NCI-H345 (cell line): ENCODE results near the gene GRIFIN.

Experiments used
- DNase-seq: peaks from one replicate; lab custom pipeline; 2025; lab: John Stamatoyannopoulos, UW

The GRIFIN gene, protein sequence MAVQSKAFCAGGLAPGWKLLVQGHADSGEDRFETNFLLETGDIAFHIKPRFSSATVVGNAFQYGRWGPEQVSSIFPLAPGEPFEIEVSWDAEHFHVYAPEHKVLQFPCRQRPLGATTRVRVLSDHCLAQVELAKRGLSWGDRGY

DNA sequence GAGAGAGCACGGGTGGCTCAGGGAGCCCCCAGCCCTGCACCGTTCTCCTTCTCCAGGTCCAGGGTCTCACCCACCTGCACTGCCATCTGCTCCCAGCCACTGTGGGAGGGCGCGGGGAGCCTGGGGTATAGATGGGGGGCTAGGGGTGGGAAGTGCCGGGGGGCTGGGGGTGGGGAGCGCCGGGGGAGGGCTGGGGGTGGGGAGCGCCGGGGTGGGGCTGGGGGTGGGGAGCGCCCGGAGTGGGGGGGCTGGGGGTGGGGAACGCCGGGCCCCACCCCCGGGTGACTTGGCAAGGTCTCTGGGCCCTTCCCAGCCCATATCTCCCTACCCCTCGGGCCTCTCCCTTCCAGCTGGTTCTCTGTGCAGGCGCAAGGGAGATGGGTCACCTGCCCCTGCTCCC lies at the start of gene GRIFIN:
TSS of gene GRIFIN (minus strand) at position 101 of the 400 bp plus-strand sequence. CDS start at position 86, 15 bp downstream.
- DNase-seq = no peak

DNA sequence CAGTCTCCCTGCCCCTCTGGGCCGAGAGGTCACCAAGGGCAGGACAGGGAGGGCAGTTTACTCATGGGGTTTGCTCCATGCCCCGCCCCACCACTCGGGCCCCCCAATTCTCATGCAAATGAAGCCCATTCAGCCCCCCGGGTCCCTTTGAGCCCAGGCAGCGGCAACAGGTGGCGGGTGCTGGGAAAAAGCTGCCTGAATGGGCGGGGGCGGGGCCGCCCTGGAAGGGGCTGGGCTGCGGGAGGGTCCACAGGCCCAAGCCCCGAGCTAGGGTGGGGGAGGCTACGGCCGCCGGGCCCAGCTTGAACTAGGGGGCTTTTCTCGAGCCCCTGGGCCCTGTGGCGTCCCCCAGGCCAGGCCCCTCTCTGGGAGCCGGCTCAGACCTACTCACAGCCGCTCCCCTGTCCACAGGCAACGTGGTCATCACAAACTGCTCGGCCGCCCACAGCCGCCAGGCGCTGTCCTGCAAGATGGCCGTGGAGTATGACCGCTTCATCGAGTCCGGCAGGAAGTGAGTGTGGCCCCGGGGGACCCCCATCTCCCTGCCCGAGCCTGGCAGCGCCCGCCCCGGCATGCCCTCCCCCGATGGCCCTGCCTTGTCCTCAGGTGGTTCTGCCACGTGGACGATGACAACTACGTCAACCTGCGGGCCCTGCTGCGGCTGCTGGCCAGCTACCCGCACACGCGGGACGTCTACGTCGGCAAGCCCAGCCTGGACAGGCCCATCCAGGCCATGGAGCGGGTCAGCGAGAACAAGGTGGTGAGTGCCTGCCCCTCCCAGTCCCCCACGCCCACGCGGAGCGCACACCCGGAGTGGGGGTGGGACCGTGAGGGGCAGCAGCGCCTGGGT lies 48.8 kb upstream of the GRIFIN start:
- DNase-seq = peak; percentile 66

DNA sequence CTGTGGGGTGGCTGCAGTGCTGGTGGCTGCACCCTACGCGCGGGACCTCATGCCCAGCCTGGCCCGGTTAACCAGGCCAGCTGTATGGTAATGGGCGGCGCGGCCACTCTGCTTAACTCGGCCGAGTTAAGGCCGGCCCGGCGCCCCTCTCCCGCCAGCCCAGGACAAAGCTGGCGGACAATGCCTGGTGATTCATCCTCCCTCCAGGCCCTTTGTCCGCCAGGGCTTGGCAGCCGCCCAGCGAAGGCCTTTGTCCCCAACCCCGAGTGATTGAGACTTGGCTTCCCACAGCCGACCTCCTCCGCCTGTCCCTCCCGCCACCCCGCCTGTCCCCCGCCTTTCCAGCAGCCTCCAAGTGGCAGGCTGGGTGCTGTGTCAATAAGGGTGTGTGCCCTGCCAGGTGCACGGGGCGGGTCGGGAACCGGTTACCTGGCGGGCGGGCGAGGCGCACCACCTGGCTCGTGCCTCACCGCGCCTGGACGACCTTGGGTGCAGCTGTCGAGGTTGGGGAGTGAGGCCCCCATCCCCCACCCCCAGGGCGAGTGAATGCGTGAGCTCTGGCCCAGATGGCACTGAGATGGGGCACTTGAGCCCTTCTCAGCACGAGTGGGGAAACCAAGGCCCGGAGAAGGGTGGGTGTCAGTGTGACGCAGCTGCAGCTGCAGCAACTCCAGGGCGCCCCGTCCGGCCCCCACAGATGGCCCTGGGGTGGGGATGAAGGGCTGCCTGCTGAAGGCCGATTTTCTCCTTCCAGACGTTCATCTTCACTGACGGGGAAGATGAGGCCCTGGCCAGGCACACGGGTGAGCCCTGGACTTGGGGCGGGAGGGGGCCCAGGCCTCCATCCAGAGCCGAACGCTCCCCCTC lies 48.0 kb upstream of the GRIFIN start:
- DNase-seq = peak; percentile 98

DNA sequence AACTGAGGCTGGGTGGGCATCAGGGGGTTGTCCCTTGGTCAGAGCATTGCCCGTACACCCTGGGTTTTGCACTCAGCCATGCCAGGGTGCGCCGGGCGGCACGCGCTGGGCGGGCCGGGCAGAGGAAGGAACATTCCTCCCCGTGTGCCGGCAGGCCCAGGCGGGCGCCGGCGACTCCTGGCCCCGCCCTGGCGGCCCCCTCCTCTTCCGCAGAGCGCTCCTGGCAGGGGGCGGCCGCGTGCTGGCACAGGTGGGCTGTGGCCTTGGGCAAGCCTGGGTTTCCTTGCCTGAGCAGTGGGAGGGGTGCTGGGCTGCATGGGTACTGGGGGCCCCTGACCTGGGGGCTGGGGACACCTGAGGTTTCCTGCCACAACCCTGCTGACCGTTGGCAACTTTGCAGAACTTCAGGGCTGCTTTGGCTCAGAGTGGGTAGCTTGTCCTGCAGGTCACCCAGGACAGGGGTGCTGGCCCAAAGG lies 47.3 kb upstream of the GRIFIN start:
- peak; percentile 91 for DNase-seq

DNA sequence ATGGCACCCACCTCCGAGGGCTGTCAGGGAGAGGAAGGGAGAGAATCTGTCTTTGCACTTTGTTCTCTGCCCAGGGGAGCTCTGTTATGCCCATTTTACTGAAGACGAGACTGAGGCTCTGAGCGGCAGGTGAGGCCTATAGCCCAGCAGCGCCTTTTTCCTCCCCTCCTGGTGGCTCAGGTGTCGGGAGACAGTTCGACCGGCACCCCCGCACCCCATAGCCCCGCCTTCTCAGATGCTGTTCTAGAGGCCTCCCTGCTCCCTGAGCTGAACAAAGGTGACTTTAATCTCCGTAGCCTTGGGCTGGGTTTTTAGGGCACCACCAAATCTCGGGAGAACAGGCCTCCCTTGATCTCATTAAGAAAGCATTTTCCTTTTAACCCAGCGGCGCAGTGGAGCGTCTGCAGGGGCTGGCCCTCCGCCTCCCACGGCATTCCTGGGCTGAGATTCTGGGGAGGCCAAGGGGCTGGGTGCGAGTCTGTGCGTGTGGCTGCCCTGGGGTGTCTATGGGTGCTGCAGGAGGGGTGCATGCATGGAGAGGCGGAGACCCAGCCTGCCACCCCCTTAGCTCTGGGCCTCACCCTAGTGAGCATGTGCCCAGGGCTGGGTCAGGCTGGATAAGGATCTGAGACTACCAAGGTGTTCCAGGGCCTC lies 46.7 kb upstream of the GRIFIN start:
- DNase-seq = peak; percentile 52

DNA sequence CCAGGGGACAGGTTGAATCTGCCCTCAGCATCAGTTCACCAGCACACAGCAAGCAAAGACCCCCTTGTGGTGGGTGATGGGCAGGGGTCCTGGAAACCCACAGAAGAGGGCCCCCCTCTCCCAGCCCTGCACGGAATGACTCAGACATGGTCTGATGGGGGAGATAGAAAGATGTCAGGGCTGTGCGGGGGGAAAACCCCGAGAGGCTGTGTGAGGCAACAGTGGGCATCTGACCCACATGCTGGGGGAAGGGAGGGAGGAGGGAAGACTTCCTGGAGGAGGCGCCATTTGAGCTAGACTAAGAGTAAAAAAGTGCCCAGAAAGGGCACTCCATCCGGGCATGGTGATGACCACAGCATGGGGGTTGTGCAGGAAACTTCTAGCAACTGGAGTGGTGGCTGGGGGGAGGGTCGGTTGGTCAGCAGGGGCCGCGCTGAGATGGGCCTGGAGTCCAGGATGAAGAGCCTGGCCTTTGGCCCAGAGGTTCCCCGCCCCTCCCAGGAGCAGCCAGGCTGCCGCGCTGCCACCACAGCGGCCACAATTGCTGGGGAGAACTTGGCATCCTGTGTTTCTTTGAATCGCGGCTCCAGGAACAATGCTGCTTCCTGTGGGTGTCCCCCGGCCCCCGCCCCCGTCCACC lies 45.9 kb upstream of the GRIFIN start:
- peak; percentile 22 for DNase-seq

DNA sequence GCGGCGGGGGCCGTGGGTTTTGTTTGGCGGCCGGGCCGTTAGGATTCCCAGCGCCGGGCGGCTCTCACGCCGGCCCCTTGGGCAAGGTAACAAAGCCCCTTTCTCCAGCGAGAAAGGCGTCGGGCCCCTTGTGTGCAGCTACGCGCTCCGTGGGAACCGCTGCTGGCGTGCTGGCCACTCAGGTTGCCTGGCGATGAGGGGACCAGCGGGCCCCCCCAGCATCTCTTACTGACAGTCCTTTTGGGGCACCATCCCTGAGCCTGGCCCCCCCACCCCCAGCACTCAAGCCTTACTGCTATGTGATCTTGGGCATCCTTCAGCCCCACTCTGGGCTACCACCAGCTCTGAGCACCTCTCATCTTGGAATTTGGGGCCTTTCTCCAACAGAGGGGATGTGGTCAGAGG lies 45.1 kb upstream of the GRIFIN start:
- DNase-seq = no peak

DNA sequence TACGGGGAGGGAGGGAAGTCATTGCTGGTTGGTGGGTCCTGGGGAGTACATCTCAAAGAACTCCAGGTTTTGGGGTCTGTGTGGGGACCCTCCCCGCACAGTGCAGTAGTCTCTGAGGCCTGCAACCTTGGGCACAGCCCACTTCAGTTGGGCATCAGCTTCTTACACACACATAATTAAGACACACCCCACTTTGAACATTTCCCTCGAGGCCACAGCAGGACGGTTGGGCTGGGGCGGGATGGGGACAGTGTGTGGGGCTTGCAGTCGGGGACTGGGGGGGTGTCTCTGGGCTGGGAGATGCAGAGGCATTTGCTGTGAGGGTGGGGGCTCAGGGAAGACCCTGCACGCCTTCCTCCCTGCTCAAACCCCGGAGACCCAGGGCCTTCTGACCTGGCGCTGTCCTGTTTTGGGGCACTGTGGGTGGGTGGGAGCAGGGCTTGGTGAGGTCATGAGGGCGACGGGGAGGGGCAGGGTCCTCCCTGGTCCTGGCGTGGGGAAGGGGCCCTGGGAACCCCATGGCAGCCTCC lies 44.6 kb upstream of the GRIFIN start:
- DNase-seq = peak; percentile 26

DNA sequence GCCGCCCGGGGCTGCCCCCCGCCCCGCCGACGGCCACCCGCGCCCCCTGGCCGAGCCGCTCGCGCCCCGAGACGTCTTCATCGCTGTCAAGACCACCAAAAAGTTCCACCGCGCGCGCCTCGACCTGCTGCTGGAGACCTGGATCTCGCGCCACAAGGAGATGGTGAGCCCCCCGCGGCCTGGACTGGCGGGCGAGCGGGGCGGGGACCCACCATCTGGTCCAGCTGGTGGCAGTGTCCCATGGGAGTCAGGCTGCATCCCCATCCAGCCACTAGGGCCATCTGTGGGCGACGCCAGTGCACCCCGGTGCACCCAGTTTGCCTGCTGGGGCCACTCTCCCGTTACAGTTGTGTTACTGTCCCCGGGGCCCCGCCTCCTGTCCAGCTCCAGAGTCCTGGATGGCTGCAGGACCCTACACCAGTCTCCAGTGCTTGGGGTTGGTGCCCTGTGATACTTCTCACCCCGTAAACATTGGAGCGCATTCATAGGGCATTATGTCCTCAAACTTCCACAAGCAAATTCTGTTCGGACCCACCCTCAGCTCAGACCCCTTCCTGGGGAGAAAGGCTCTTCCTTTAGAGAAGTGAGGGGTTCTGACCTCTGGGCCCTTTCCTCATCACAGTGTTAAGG lies 44.0 kb upstream of the GRIFIN start:
- peak; percentile 24 for DNase-seq

DNA sequence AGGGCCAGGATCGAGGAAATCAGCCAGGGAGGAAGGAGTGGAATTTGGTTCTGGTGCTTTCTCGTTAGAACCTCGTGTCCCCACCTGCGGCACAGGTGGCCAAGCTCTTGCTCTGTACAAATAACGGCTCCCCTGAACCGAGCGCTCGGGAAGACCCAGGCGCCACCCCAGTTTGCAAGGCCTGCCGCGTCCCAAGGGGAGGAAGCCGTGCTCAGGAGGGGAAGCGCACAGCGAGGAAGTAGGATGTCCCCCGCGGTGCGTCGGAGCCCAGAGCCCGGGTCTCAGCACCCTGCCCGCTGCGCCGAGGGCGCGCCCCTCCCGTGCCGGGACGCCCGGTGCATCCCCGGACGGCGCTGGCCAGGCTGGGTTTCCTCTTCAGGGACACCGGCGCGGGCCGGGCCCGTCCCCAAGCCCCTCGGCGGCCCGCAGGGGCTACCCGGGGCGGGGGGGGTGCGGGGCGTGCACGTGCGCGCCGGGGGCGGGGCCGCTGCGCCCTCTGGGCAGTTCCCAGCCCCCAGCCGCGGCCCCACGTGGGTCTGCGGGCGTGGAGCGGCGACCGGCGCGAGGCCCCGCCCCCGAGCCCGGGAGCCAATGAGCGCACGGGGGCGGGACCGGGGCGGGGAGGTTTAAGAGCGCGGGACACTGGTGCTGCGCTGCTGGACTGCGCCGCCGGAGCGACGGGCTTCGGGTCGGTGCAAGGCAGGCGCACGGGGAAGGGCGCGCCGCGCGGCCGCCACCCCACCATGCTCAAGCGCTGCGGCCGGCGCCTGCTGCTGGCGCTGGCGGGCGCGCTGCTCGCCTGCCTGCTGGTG lies 43.1 kb upstream of the GRIFIN start, which contains the start of gene LFNG:
TSS of gene LFNG (plus strand) at position 656 of the 812 bp plus-strand sequence. CDS start at position 744, 88 bp downstream.
- peak; percentile 93 for DNase-seq

DNA sequence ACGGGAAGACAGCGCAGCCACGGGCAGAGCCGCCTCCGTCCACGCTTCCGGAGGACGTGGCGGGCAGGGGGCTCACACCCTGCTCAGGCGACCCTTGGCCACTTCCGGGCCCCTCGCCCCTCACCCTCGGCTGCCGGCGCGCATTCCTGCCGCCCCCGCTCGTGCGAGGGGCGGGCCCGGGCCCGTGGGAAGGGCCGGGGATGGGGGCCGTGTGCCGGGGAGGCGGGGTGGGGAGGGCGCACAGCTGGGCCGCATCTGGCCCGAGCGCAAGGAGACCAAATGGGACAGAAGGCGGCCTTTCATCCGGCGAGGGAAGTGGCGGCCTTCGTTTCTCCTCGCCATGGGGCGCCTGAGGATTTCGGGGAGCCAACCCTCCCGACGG lies 42.5 kb upstream of the GRIFIN start:
- no peak for DNase-seq

DNA sequence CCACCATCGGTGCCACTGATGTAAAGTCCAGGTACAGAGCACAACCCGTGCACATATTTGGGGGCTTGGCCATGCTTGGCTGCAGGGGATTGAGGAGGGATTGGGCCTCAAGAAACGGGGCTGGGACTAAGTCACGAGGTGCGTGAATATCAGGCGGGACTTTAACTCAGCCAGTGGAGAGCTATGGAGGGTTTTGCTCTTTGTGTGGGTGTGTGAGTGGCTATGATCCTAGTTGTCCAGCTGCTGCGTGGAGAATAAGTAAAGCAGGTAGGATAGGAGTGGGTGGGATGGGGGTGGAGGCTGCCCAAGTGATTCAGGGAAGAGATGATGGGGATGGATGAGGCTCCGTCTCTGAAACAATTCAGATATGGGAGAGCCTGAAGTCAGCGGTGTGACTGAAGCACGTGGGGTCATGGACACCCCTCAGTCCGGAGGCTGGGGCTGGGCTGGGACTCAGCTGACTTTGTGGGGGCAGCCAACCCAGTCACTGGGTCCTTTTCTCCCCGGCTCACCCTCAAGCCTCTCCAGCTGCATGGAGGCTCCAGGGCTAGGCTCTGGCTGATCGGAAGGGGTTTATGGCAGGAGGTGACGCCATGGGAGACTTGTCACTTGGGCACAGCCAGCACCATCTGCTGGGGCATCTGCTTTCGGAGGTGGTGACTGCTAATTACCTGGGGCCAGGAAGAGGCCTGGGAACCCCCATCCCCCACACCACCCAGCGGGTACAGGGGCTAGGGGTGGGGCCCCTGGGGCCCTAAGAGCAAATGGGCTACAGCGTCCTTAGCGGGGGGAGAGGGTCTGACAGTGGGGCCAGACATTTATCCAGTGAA lies 41.7 kb upstream of the GRIFIN start:
- no peak for DNase-seq

DNA sequence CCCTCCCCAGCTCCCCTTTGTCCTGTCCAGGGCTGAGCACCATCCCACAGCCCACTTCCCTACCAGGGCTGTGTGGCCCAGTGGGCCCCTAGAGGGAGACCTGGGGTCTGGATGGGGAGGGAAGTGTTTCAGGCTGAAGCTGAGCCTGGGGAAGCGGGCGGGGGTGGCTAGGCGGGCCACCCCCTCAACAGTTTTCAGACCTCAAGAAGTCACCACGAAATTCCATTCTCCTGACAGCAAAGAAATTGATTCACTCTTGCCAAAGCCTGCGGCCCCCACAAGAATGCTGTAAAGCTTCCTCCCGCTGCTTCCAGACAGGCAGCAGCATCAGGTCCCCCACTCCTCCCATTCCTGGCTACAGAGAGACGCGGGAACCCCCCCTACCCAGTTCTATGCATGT lies 40.8 kb upstream of the GRIFIN start:
- DNase-seq = no peak

DNA sequence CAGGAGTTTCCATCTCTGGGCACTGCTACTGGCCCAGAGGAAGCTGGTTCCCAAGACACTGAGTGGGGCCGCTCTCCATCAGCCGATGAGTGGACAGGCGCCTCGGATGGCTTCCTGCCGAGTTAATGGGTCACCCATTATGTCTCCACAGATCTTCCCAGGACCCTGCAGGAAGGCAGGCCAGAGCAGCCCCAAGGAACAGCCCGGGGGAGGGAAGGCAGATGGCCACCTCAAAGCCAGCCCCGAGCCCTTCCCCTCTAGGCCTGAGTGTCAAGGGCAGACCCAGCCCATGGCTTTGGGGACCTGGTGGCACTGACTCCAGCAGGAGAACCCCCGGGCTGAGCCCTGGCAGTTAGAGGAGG lies 40.0 kb upstream of the GRIFIN start:
- no peak for DNase-seq

DNA sequence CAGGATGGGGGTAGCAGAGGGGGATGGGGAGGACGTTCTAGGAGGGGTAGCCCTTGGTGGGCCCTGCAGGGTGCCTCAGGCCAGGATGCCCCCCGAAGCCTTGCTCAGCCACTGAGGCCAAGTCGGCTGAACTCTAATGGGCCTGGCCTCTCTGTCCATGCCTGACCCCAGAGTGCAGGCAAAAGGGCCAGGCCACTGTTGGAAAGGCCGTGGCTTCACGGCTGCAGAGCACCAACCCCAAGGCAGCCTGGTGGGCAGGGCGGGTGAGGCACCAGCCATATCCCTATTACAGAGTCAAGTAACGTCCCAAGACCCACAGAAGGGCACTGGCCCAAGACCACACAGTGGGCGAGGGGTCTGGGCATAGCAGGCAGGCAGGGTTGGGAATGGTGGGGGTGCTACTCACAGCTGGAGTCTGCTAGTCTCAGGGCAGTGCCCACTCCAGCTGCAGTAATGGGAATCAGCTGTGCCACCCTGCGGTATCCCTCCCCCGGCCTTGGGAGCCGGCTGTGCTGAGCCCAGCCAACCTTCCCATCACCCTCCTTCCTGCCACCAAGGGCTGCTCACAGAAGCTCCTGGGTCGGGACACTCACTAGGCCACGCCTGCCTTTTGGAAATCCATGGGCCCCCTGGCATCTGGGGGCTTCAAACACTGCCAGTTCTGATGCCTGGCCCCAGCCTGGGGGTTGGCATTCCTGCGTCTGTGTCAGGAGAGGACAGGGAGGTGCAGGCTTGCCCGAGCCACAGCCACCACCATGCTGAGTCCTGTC lies 39.4 kb upstream of the GRIFIN start:
- no peak for DNase-seq

DNA sequence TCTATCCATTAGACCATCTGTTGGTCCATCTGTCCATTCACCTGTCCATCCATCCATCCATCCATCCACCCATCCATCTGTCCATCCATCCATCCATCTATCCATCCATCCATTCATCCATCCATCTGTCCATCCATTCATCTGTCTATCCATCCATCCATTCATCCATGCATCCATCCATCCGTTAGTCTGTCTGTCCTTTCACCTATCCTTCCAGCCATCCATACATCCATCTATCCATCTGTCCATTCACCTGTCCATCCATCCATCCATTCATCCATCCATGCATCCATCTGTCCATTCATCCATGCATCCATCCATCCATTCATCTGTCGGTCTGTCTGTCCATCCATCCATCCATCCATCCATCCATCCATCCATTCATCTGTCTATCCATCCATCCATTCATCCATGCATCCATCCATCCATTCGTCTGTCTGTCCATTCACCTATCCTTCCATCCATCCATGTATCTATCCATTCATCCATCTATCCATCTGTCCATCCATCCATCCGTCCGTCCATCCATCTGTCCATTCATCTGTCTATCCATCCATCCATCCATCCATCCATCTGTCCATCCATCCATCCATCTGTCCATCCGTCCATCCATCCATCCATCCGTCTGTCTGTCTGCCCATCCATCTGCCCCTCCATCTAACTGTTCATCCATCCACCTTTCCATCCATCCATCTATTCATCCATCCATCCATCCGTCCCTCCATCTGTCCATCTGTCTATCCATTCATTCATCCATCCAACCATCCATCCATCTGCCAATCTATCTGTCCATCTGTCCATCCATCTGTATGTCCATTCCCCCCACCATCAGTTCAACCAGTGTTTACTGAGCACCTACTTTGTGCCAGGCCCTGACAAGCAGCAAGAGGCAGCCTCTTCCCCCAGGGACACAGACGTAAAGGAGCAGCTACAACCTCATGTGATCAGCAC lies 38.5 kb upstream of the GRIFIN start:
- DNase-seq = no peak

DNA sequence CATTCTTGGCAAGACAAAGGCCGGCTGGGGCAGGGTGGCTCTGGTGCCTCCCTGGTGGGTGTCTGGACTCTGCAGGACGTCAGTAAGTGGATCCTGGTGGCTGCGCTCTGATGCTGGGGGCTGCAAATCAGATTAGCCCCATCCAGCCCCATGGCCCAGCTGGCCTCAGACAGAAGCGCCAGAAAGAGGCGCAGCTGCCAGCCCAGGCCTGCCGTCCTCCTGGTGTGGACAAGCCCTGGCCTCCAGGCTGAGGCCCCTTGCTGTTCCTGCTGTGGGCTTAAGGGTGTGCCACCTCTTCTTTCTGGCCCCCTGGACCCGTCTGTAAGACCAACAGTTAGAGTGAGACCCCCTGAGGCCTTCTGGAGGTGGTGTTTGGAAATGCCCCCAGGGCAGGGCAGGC lies 37.5 kb upstream of the GRIFIN start:
- no peak for DNase-seq
